ENCODE measurements around the gene KIF2A. TPM values are rescaled to one million over a fixed set of nuclear protein-coding genes. Genes with fewer than 3 reads are reported as not detected.

KIF2A gene
- total RNA-seq, 4 donors from 2014 or later = 23.3 to 28.6 (median 25.0) TPM

DNA sequence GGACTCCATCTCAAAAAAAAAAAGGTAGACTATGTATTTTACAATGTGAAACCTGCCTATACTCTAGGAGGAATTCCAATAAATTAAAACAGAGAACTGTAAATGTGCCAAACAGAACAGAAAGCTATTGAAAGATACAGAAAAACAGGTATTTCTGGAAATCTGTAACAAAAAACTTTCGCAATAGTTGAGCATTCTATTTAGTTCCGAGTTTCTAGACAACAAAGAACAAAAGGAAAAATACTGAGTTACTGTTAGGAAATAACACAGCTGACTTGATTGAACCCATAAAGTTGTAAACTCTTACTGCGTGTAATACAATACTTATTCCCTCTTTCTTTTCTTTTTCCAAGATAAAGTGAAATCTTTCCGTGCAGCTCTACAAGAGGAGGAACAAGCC lies 79.1 kb downstream of the KIF2A start:
- no peak overlapping the region for H3K4me3 ChIP-seq
- H3K4me1 ChIP-seq = no peaks in the 10 kb centered on the region
- H3K27ac ChIP-seq = peak overlapping the region; percentile 30
- DNase-seq (ENCODE audit: low spot score in 2 of 2) = no peak
- TF ChIP-seq, protein P1, sequence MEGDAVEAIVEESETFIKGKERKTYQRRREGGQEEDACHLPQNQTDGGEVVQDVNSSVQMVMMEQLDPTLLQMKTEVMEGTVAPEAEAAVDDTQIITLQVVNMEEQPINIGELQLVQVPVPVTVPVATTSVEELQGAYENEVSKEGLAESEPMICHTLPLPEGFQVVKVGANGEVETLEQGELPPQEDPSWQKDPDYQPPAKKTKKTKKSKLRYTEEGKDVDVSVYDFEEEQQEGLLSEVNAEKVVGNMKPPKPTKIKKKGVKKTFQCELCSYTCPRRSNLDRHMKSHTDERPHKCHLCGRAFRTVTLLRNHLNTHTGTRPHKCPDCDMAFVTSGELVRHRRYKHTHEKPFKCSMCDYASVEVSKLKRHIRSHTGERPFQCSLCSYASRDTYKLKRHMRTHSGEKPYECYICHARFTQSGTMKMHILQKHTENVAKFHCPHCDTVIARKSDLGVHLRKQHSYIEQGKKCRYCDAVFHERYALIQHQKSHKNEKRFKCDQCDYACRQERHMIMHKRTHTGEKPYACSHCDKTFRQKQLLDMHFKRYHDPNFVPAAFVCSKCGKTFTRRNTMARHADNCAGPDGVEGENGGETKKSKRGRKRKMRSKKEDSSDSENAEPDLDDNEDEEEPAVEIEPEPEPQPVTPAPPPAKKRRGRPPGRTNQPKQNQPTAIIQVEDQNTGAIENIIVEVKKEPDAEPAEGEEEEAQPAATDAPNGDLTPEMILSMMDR (IDR thresholded peaks at IDR 0.05) = no peak
- TF ChIP-seq EP300 (IDR thresholded peaks at IDR 0.05) (no peak), POLR2AphosphoS5 (IDR thresholded peaks at IDR 0.05) (no peak), POLR2A (IDR thresholded peaks at IDR 0.05) (no peak)
- no peaks in the 10 kb centered on the region for H3K27me3 ChIP-seq
- peaks cover 70% of the 10 kb centered on the region for H3K36me3 ChIP-seq
- no peaks in the 10 kb centered on the region for H3K9me3 ChIP-seq
- 64% methylated on average over 4 of the region's 4 CpGs for WGBS

DNA sequence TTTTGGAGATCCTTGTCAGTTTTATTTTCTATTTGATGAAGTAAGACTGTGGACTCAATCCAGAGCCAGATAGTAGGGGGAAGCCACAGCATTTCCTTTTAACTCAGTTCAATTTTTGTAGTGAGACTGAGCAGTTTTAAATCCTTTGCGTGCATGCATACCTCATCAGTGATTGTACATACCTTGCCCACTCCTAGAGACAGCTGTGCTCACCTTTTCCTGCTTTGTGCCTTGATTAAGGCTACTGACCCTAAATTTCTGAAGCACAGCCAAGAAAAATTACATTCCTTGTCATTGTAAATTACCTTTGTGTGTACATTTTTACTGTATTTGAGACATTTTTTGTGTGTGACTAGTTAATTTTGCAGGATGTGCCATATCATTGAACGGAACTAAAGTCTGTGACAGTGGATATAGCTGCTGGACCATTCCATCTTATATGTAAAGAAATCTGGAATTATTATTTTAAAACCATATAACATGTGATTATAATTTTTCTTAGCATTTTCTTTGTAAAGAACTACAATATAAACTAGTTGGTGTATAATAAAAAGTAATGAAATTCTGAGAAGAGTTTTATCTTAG lies 79.9 kb downstream of the KIF2A start:
- no peak for DNase-seq (ENCODE audit: low spot score in 2 of 2)
- Histone ChIP-seq H3K27me3 (no peaks in the 10 kb centered on the region), H3K27ac (peak overlapping the region; percentile 30), H3K36me3 (peaks cover 68% of the 10 kb centered on the region), H3K9me3 (no peaks in the 10 kb centered on the region), H3K4me1 (no peaks in the 10 kb centered on the region), H3K4me3 (no peak overlapping the region)
- no peak for TF ChIP-seq EP300 (IDR thresholded peaks at IDR 0.05)
- no peak for TF ChIP-seq POLR2A (IDR thresholded peaks at IDR 0.05)
- TF ChIP-seq, protein P1 (IDR thresholded peaks at IDR 0.05) = no peak
- TF ChIP-seq POLR2AphosphoS5 (IDR thresholded peaks at IDR 0.05) = no peak
- 84% methylated on average over 2 of the region's 2 CpGs for WGBS

DNA sequence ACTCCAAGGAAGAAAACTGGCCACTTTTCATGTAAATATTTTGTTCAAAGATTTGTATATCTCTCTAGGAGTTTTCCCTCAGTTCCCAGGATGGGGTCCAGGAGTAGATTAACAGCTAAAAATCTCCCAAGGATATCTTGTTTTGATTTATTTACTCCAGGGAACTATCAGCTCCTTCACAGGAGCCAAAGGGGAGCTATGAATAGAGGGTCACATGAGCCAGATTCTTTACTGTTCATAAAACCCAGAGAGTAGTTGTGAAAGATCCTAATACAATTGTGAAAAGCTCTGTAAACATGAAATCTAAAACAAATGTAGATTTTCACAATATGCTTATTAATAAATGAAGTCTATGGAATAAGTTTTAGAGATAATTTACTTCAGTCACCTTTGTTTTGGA lies 80.8 kb downstream of the KIF2A start:
- Histone ChIP-seq H3K4me1 (no peaks in the 10 kb centered on the region), H3K27ac (no peak overlapping the region), H3K4me3 (no peak overlapping the region), H3K27me3 (no peaks in the 10 kb centered on the region), H3K36me3 (peaks cover 65% of the 10 kb centered on the region), H3K9me3 (no peaks in the 10 kb centered on the region)
- TF ChIP-seq EP300 (IDR thresholded peaks at IDR 0.05) (no peak), POLR2AphosphoS5 (IDR thresholded peaks at IDR 0.05) (no peak), POLR2A (IDR thresholded peaks at IDR 0.05) (no peak)
- TF ChIP-seq, protein P1 (IDR thresholded peaks at IDR 0.05) = no peak
- DNase-seq (ENCODE audit: low spot score in 2 of 2) = no peak

DNA sequence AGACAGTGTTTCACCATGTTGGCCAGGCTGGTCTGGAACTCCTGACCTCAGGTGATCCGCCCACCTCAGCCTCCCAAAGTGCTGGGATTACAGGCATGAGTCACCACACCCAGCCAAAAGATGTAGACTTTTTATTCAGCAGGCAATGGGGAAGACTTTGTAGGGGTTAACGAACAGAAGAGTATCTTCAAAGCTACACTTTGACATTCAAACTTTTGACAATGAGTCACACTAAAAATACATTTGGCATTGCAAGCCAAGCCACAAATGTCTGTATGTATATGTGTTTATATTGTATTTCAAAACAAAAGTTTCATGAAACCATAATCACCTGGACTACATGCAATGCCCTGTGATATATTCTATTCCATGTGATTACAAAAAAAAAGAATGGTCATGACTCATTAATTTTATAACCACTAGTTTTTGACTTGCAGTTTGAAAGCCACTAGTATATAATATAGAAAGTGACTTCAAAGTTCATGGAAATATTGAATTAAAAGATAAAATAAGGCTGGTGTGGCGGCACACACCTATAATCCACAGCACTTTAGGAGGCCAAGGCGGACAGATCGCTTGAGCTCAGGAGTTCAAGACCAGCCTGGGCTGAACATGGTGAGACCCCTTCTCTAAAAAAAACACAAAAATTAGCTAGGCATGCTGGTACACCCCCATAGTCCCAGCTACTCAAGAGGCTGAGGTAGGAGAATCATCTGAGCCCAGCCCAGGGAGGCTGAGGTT lies 89.4 kb downstream of the KIF2A start:
- H3K4me3 ChIP-seq = no peak overlapping the region
- no peak for TF ChIP-seq EP300 (IDR thresholded peaks at IDR 0.05)
- no peak for TF ChIP-seq POLR2AphosphoS5 (IDR thresholded peaks at IDR 0.05)
- TF ChIP-seq, protein P1 (IDR thresholded peaks at IDR 0.05) = no peak
- TF ChIP-seq POLR2A (IDR thresholded peaks at IDR 0.05) = no peak
- H3K9me3 ChIP-seq = no peaks in the 10 kb centered on the region
- no peak for DNase-seq (ENCODE audit: low spot score in 2 of 2)
- H3K36me3 ChIP-seq = peaks cover 86% of the 10 kb centered on the region
- 89% methylated on average over 5 of the region's 5 CpGs for WGBS
- no peak overlapping the region for H3K27ac ChIP-seq
- no peaks in the 10 kb centered on the region for H3K4me1 ChIP-seq
- no peaks in the 10 kb centered on the region for H3K27me3 ChIP-seq

DNA sequence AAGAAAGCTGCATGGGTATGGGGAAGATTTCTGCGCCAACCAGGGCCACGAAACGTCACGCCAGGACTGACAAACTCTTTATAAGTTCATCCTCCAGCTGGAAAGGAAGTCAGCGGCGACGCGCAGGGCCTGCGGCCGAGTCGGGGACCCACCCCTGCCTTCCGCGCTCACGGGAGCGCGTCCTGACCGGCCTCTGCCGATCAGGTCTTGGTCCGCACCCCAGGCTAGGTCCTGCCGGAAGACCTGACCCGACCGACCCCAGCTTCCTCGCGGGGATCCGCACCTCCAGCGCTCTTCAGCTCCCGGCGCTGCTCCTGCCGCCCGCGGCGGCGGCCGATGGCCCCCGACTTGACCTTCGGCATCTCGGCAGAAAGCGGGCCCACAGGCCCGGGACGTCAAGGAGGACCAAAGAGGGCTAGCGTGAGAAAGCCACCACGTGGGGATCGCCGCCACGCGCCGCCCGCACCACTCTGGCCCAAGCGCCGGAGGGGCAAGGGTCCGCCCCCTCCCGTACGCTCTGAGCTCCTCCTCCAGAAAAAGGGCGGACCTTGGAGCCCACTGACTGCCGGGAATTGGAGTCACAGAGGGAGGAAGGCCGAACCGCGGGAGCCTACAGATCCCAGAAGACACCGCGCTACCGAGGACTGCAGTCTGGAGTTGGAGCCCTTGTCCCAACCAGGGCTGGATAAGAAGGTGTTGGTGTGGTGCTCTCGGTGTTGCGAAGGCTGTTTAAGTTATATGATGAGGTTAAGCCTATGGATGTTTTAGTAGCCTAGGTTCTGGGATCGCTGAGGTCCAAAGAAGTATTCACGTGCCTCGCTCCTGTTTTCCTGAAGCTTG lies 97.6 kb downstream of the KIF2A start, which contains the start of gene DIMT1:
Gene DIMT1, minus strand, starts transcription at position 495 of the 840 bp plus-strand sequence. Its CDS starts 133 bp downstream, at position 362.
- H3K27me3 ChIP-seq = no peaks in the 10 kb centered on the region
- H3K4me1 ChIP-seq = peaks cover 18% of the 10 kb centered on the region
- DNase-seq (ENCODE audit: low spot score in 2 of 2) = peak; percentile 97 to 98
- TF ChIP-seq POLR2AphosphoS5 (IDR thresholded peaks at IDR 0.05) = peak in 2 of 3 donors; percentile 31 to 50
- TF ChIP-seq, protein P1 (IDR thresholded peaks at IDR 0.05) = no peak
- TF ChIP-seq EP300 (IDR thresholded peaks at IDR 0.05) = no peak
- TF ChIP-seq POLR2A (IDR thresholded peaks at IDR 0.05) = peak in 1 of 2 donors; percentile 42
- peaks cover 14% of the 10 kb centered on the region for H3K36me3 ChIP-seq
- WGBS = under 1% methylated on average over 48 of the region's 66 CpGs
- H3K4me3 ChIP-seq = peak within 1 kb of the TSS; percentile 59
- peak within 1 kb of the TSS; percentile 92 for H3K27ac ChIP-seq
- H3K9me3 ChIP-seq = no peaks in the 10 kb centered on the region
